HG03159 (cell line): ENCODE results near the gene NDRG2.
"Not testable (repeated sequence)": the region's sequence is repeated elsewhere in the genome, so short reads cannot be mapped to it uniquely, and the experiment has no call there.

ENCODE experiments used
- ATAC-seq: cut with Tn5 transposase; IDR thresholded peaks from one replicate; pipeline ENCODE4 v1.9.1; 2021; ENCODE audit warnings: mild to moderate bottlenecking, moderate library complexity; ENCODE audit not compliant: unreplicated experiment

NDRG2 gene

GRCh38 chr14:21056520-21057163 lies 31.8 kb upstream of the NDRG2 start:
- ATAC-seq = no peak

- ATAC-seq = no peak
These were observed 30.7 kb upstream of the NDRG2 start for GRCh38 chr14:21055432-21056117.

- no peak for ATAC-seq
These were observed 29.9 kb upstream of the NDRG2 start for GRCh38 chr14:21054768-21055145.

- ATAC-seq = no peak
These were observed 29.4 kb upstream of the NDRG2 start for GRCh38 chr14:21054123-21054767.

GRCh38 chr14:21053184-21054122 lies 28.6 kb upstream of the NDRG2 start:
- no peak for ATAC-seq

GRCh38 chr14:21050597-21050996 lies 25.7 kb upstream of the NDRG2 start:
- ATAC-seq = no peak

GRCh38 chr14:21049271-21049673 lies 24.4 kb upstream of the NDRG2 start:
- no peak for ATAC-seq

- ATAC-seq = no peak
These were observed 23.8 kb upstream of the NDRG2 start for GRCh38 chr14:21048638-21049037.

- no peak for ATAC-seq
These were observed 22.5 kb upstream of the NDRG2 start for GRCh38 chr14:21047378-21047781.

- no peak for ATAC-seq
These were observed 19.2 kb upstream of the NDRG2 start for GRCh38 chr14:21043974-21044618.

GRCh38 chr14:21043387-21043973 lies 18.6 kb upstream of the NDRG2 start:
- no peak for ATAC-seq

GRCh38 chr14:21042918-21043317 lies 18.1 kb upstream of the NDRG2 start:
- ATAC-seq = no peak

- no peak for ATAC-seq
These were observed 17.0 kb upstream of the NDRG2 start, which contains the start of gene RNASE7 for GRCh38 chr14:21041676-21042433. TSS of gene RNASE7 (plus strand) at chr14:21042362. CDS start at chr14:21042993, 631 bp downstream.

- not testable (repeated sequence) for ATAC-seq
These were observed 16.1 kb upstream of the NDRG2 start for GRCh38 chr14:21040941-21041340.

- ATAC-seq = no peak
These were observed 15.6 kb upstream of the NDRG2 start for GRCh38 chr14:21040370-21040925.

GRCh38 chr14:21039585-21040369 lies 14.9 kb upstream of the NDRG2 start:
- no peak for ATAC-seq

GRCh38 chr14:21038441-21039422 lies 13.9 kb upstream of the NDRG2 start:
- ATAC-seq = no peak
